Mucosa of stomach (tissue), 1 donor: ENCODE results near the gene SLC22A16.

Source experiments
- H3K27me3 ChIP-seq: one replicate; pipeline ENCODE4 v1.7.0; 2013; ENCODE audit warnings: mild to moderate bottlenecking, low read length; ENCODE audit not compliant: control insufficient read depth, insufficient read depth
- H3K36me3 ChIP-seq: one replicate; pipeline ENCODE4 v1.7.0; 2013; ENCODE audit warnings: low read length; ENCODE audit not compliant: control insufficient read depth, insufficient read depth
- H3K4me1 ChIP-seq: one replicate; pipeline ENCODE4 v1.7.0; 2013; ENCODE audit warnings: mild to moderate bottlenecking, low read length; ENCODE audit not compliant: control insufficient read depth, insufficient read depth
- H3K4me3 ChIP-seq: one replicate; pipeline ENCODE4 v1.7.0; 2013; ENCODE audit warnings: low read length
- H3K9ac ChIP-seq: one replicate; pipeline ENCODE4 v1.7.0; 2013; ENCODE audit warnings: mild to moderate bottlenecking, low read length, moderate library complexity
- H3K9me3 ChIP-seq: one replicate; pipeline ENCODE4 v1.7.0; 2013; ENCODE audit warnings: mild to moderate bottlenecking, low read length, moderate library complexity; ENCODE audit not compliant: control insufficient read depth
- donor health status: Pancreatic carcinoma.

SLC22A16 gene

DNA sequence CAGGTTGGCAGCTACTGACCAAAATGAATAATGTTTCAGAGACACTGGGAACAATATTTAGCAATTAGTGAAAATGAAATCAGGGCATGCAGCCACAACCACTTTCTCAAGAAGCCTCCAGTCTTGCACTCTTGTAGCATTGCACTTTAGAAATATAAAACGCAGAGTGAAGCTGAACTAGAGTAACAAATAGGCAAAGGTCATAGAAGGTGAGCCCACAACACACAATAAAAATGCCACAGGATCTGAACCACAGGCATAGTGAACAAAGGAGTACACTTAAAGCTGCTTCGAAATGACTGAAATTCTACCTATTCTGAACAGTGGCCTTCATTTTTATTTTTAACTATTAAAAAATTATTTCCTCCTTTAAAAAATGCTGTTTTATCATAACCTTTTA, 86.0 kb downstream of the SLC22A16 start:
- Histone ChIP-seq H3K9me3 (no peaks in the 10 kb centered on the region), H3K4me3 (no peak overlapping the region), H3K4me1 (peaks cover 17% of the 10 kb centered on the region), H3K27me3 (no peaks in the 10 kb centered on the region), H3K36me3 (no peaks in the 10 kb centered on the region), H3K9ac (no peak overlapping the region)

- H3K9me3 ChIP-seq: no peaks in the 10 kb centered on the region
- no peaks in the 10 kb centered on the region for H3K36me3 ChIP-seq
- no peak overlapping the region for H3K4me3 ChIP-seq
- H3K4me1 ChIP-seq: peaks cover 17% of the 10 kb centered on the region
- H3K9ac ChIP-seq: no peak overlapping the region
- no peaks in the 10 kb centered on the region for H3K27me3 ChIP-seq
These were observed 86.6 kb downstream of the SLC22A16 start for GRCh38 chr6:110389689-110390382.

GRCh38 chr6:110387986-110388385, 88.4 kb downstream of the SLC22A16 start:
- H3K27me3 ChIP-seq: no peaks in the 10 kb centered on the region
- no peak overlapping the region for H3K9ac ChIP-seq
- no peaks in the 10 kb centered on the region for H3K36me3 ChIP-seq
- peaks cover 17% of the 10 kb centered on the region for H3K4me1 ChIP-seq
- H3K4me3 ChIP-seq: no peak overlapping the region
- H3K9me3 ChIP-seq: no peaks in the 10 kb centered on the region

- H3K36me3 ChIP-seq: no peaks in the 10 kb centered on the region
- H3K27me3 ChIP-seq: no peaks in the 10 kb centered on the region
- H3K9me3 ChIP-seq: no peaks in the 10 kb centered on the region
- H3K9ac ChIP-seq: no peak overlapping the region
- H3K4me3 ChIP-seq: no peak overlapping the region
- peaks cover 17% of the 10 kb centered on the region for H3K4me1 ChIP-seq
These were observed 91.0 kb downstream of the SLC22A16 start for GRCh38 chr6:110385458-110385863.

GRCh38 chr6:110378552-110378951, 97.9 kb downstream of the SLC22A16 start:
- H3K4me1 ChIP-seq: no peaks in the 10 kb centered on the region
- no peaks in the 10 kb centered on the region for H3K9me3 ChIP-seq
- no peak overlapping the region for H3K4me3 ChIP-seq
- H3K27me3 ChIP-seq: no peaks in the 10 kb centered on the region
- H3K36me3 ChIP-seq: no peaks in the 10 kb centered on the region
- no peak overlapping the region for H3K9ac ChIP-seq
